Ishikawa (cell line): ENCODE results near the gene CHST11.

Experiments used
- EP300 ChIP-seq: IDR thresholded peaks from 2 replicates; pipeline ENCODE4 v1.6.1; 2012; ENCODE audit warnings: borderline replicate concordance
- MAX ChIP-seq: IDR thresholded peaks from 2 replicates; pipeline ENCODE4 v1.6.1; 2012
- RAD21 ChIP-seq: IDR thresholded peaks from 2 replicates; pipeline ENCODE4 v1.6.1; 2012; ENCODE audit warnings: low read depth
- REST ChIP-seq: IDR thresholded peaks from 2 replicates; pipeline ENCODE4 v1.6.1; 2012; ENCODE audit warnings: low read depth, mild to moderate bottlenecking
- TAF1 ChIP-seq: IDR thresholded peaks from 2 replicates; pipeline ENCODE4 v1.6.1; 2012; ENCODE audit warnings: low read depth, mild to moderate bottlenecking

GRCh38 chr12:104687823-104688573, 231.2 kb downstream of the CHST11 start:
- TF ChIP-seq EP300 (no peak), MAX (no peak), REST (no peak), TAF1 (no peak), RAD21 (no peak)
